Trophoblast cell (in vitro differentiated cells and primary cell): ENCODE measurements around the gene SYNE2.

Source experiments
- DNase-seq, 2 donors: peaks; one replicate each; pipeline ENCODE4 v3.0.0-alpha.2; 2016
- H2AFZ ChIP-seq: 2 replicates; pipeline ENCODE4 v1.6.1; 2013; ENCODE audit warnings: low read length, moderate library complexity, mild to moderate bottlenecking; ENCODE audit not compliant: insufficient read depth, poor library complexity
- H2AK5ac ChIP-seq: 2 replicates; pipeline ENCODE4 v1.6.1; 2013; ENCODE audit warnings: mild to moderate bottlenecking, low read length
- H2BK120ac ChIP-seq: 2 replicates; pipeline ENCODE4 v1.6.1; 2013; ENCODE audit warnings: low read length, mild to moderate bottlenecking, moderate library complexity; ENCODE audit not compliant: insufficient read depth, poor library complexity
- H2BK12ac ChIP-seq: 2 replicates; pipeline ENCODE4 v1.6.1; 2013; ENCODE audit warnings: mild to moderate bottlenecking, low read length, moderate library complexity
- H2BK5ac ChIP-seq: 2 replicates; pipeline ENCODE4 v1.6.1; 2013; ENCODE audit warnings: low read length, low read depth, moderate library complexity, mild to moderate bottlenecking; ENCODE audit not compliant: poor library complexity
- H3K14ac ChIP-seq: 2 replicates; pipeline ENCODE4 v1.6.1; 2013; ENCODE audit warnings: mild to moderate bottlenecking, low read length
- H3K18ac ChIP-seq: 2 replicates; pipeline ENCODE4 v1.6.1; 2013; ENCODE audit warnings: mild to moderate bottlenecking, low read length
- H3K23ac ChIP-seq: 2 replicates; pipeline ENCODE4 v1.6.1; 2013; ENCODE audit warnings: low read length
- H3K27ac ChIP-seq: 2 replicates; pipeline ENCODE4 v1.5.1; 2013; ENCODE audit warnings: low read depth, mild to moderate bottlenecking, inconsistent platforms, low read length, moderate library complexity
- H3K27me3 ChIP-seq: 2 replicates; pipeline ENCODE4 v1.6.1; 2013; ENCODE audit warnings: inconsistent platforms, mild to moderate bottlenecking, low read length, moderate library complexity; ENCODE audit not compliant: insufficient read depth
- H3K36me3 ChIP-seq, 2 experiments: 1 replicate in 1 of 2; 2 replicates in 1 of 2; pipeline ENCODE4 v1.6.1; 2013; ENCODE audit warnings: low read length in 2 of 2, mild to moderate bottlenecking in 2 of 2, moderate library complexity in 1 of 2; ENCODE audit not compliant: insufficient read depth in 2 of 2, control insufficient read depth in 1 of 2
- H3K4ac ChIP-seq: 2 replicates; pipeline ENCODE4 v1.6.1; 2013; ENCODE audit warnings: low read depth, mild to moderate bottlenecking, low read length, moderate library complexity
- H3K4me1 ChIP-seq, 2 experiments: 1 replicate in 1 of 2; 2 replicates in 1 of 2; pipeline ENCODE4 v1.6.1; 2013; ENCODE audit warnings: low read length in 2 of 2, mild to moderate bottlenecking in 2 of 2, moderate library complexity in 1 of 2; ENCODE audit not compliant: insufficient read depth in 2 of 2, control insufficient read depth in 1 of 2
- H3K4me2 ChIP-seq: 2 replicates; pipeline ENCODE4 v1.6.1; 2013; ENCODE audit warnings: inconsistent platforms, mild to moderate bottlenecking, low read length, moderate library complexity
- H3K4me3 ChIP-seq: 2 replicates; pipeline ENCODE4 v1.5.1; 2013; ENCODE audit warnings: mild to moderate bottlenecking, low read depth, low read length, inconsistent platforms
- H3K79me1 ChIP-seq: one replicate; pipeline ENCODE4 v1.6.1; 2013; ENCODE audit warnings: low read length
- H3K79me2 ChIP-seq: 2 replicates; pipeline ENCODE4 v1.6.1; 2013; ENCODE audit warnings: low read length, mild to moderate bottlenecking; ENCODE audit not compliant: control insufficient read depth, insufficient read depth, poor library complexity
- H3K9ac ChIP-seq: 2 replicates; pipeline ENCODE4 v1.6.1; 2013; ENCODE audit warnings: mild to moderate bottlenecking, low read length
- H3K9me3 ChIP-seq: 2 replicates; pipeline ENCODE4 v1.6.1; 2013; ENCODE audit warnings: low read depth, mild to moderate bottlenecking, control low read depth, inconsistent platforms, low read length; ENCODE audit not compliant: insufficient read depth
- H4K12ac ChIP-seq: 2 replicates; pipeline ENCODE4 v1.6.1; 2013; ENCODE audit warnings: low read depth, mild to moderate bottlenecking, low read length, moderate library complexity
- H4K8ac ChIP-seq: 2 replicates; pipeline ENCODE4 v1.6.1; 2013; ENCODE audit warnings: low read depth, mild to moderate bottlenecking, low read length, moderate library complexity
- H4K91ac ChIP-seq: one replicate; pipeline ENCODE4 v1.6.1; 2013; ENCODE audit warnings: low read depth, mild to moderate bottlenecking, low read length, moderate library complexity
- WGBS: extraction: QIAGEN DNeasy Blood & Tissue Kit; methylation state at CpG from one replicate; pipeline ENCODE4 v1.1.7; 2013; ENCODE audit warnings: missing lambda C conversion rate; ENCODE audit not compliant: insufficient read length, insufficient coverage; ENCODE audit errors: extremely low coverage; 5-methylcytosine and 5-hydroxymethylcytosine counted together

Gene SYNE2

GRCh38 chr14:63896278-63896720, 43.5 kb downstream of the SYNE2 start:
- no peak overlapping the region for H4K8ac ChIP-seq
- H2BK120ac ChIP-seq: no peak overlapping the region
- no peak overlapping the region for H3K23ac ChIP-seq
- no peak overlapping the region for H3K4ac ChIP-seq
- H3K27me3 ChIP-seq: no peaks in the 10 kb centered on the region
- H3K4me3 ChIP-seq: no peak overlapping the region
- no peak overlapping the region for H2BK5ac ChIP-seq
- no CpG with 5 or more reads among the region's 4 CpGs for WGBS
- no peaks in the 10 kb centered on the region for H3K79me2 ChIP-seq
- H3K18ac ChIP-seq: no peak overlapping the region
- no peak overlapping the region for H3K14ac ChIP-seq
- H2BK12ac ChIP-seq: no peak overlapping the region
- H2AK5ac ChIP-seq: no peak overlapping the region
- no peaks in the 10 kb centered on the region for H3K79me1 ChIP-seq
- H3K4me1 ChIP-seq: peaks cover 2 to 5% of the 10 kb centered on the region in 2 experiments
- DNase-seq: peak; percentile 63 to 71
- no peak overlapping the region for H3K4me2 ChIP-seq
- H3K9ac ChIP-seq: no peak overlapping the region
- H3K27ac ChIP-seq: no peak overlapping the region
- H4K12ac ChIP-seq: no peak overlapping the region
- no peaks in the 10 kb centered on the region for H3K9me3 ChIP-seq
- no peaks in the 10 kb centered on the region for H3K36me3 ChIP-seq
- H4K91ac ChIP-seq: no peak overlapping the region
- no peak overlapping the region for H2AFZ ChIP-seq

- Histone ChIP-seq H3K14ac (no peak overlapping the region), H4K8ac (no peak overlapping the region), H3K36me3 (no peaks in the 10 kb centered on the region), H3K27me3 (no peaks in the 10 kb centered on the region), H3K4me2 (no peak overlapping the region), H3K4me1 (peaks cover 2 to 5% of the 10 kb centered on the region in 2 experiments), H3K4me3 (no peak overlapping the region), H2BK120ac (no peak overlapping the region), H4K12ac (no peak overlapping the region), H3K79me2 (no peaks in the 10 kb centered on the region), H2BK12ac (no peak overlapping the region), H3K18ac (no peak overlapping the region), H3K9me3 (no peaks in the 10 kb centered on the region), H2BK5ac (no peak overlapping the region), H3K9ac (no peak overlapping the region), H2AFZ (no peak overlapping the region), H3K27ac (no peak overlapping the region), H3K4ac (no peak overlapping the region), H3K23ac (no peak overlapping the region), H3K79me1 (no peaks in the 10 kb centered on the region), H2AK5ac (no peak overlapping the region), H4K91ac (no peak overlapping the region)
- WGBS: no CpG with 5 or more reads among the region's 4 CpGs
- peak; percentile 46 to 75 for DNase-seq
Observed at GRCh38 chr14:63897721-63898163, 44.9 kb downstream of the SYNE2 start.

DNA sequence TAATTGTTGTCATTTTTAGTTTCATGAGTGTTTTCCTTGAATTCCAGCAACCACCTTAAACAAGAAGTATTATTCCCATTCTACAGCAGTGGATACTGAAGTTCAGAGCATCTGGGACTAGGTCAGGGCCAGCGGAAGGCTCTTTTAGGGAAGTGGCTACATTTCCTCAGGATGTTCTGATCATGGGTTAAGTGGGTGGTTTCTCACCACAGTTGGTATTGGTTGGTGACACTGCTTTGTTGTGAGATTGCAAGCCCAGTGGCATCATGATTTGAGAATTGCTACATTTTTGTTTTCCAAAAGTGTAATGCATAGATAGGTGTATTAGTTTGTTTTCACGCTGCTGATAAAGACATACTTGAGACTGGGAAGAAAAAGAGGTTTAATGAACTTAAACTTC, 47.1 kb downstream of the SYNE2 start:
- H3K4me2 ChIP-seq: no peak overlapping the region
- H3K4me3 ChIP-seq: no peak overlapping the region
- H3K36me3 ChIP-seq: no peaks in the 10 kb centered on the region
- no peak overlapping the region for H3K4ac ChIP-seq
- WGBS: no CpG with 5 or more reads among the region's 2 CpGs
- H3K18ac ChIP-seq: no peak overlapping the region
- H4K91ac ChIP-seq: no peak overlapping the region
- H3K23ac ChIP-seq: no peak overlapping the region
- peaks cover 2 to 3% of the 10 kb centered on the region in 2 experiments for H3K4me1 ChIP-seq
- no peak overlapping the region for H4K12ac ChIP-seq
- H3K9ac ChIP-seq: no peak overlapping the region
- H3K27me3 ChIP-seq: no peaks in the 10 kb centered on the region
- H2AK5ac ChIP-seq: no peak overlapping the region
- H4K8ac ChIP-seq: no peak overlapping the region
- H2BK12ac ChIP-seq: no peak overlapping the region
- no peak overlapping the region for H2AFZ ChIP-seq
- H3K27ac ChIP-seq: no peak overlapping the region
- no peaks in the 10 kb centered on the region for H3K79me2 ChIP-seq
- DNase-seq: no peak
- H3K9me3 ChIP-seq: no peaks in the 10 kb centered on the region
- H3K79me1 ChIP-seq: no peaks in the 10 kb centered on the region
- H2BK5ac ChIP-seq: no peak overlapping the region
- H3K14ac ChIP-seq: no peak overlapping the region
- H2BK120ac ChIP-seq: no peak overlapping the region

- Histone ChIP-seq H3K36me3 (no peaks in the 10 kb centered on the region), H2BK5ac (no peak overlapping the region), H3K27ac (no peak overlapping the region), H2BK120ac (no peak overlapping the region), H3K14ac (no peak overlapping the region), H2BK12ac (no peak overlapping the region), H3K4me1 (peaks cover 2 to 3% of the 10 kb centered on the region in 2 experiments), H3K4me2 (no peak overlapping the region), H2AFZ (no peak overlapping the region), H4K8ac (no peak overlapping the region), H3K4me3 (no peak overlapping the region), H3K9ac (no peak overlapping the region), H3K18ac (no peak overlapping the region), H3K79me1 (no peaks in the 10 kb centered on the region), H3K9me3 (no peaks in the 10 kb centered on the region), H3K4ac (no peak overlapping the region), H3K23ac (no peak overlapping the region), H3K27me3 (no peaks in the 10 kb centered on the region), H4K91ac (no peak overlapping the region), H4K12ac (no peak overlapping the region), H3K79me2 (no peaks in the 10 kb centered on the region), H2AK5ac (no peak overlapping the region)
- 100% methylated on average over 1 of the region's 5 CpGs for WGBS
- peak in 1 of 2 donors; percentile 45 for DNase-seq
Observed at GRCh38 chr14:63901434-63902085, 48.8 kb downstream of the SYNE2 start.
